GM18505 (cell line): ENCODE results near the gene FAM174A.

ENCODE experiments used
- ATAC-seq: cut with Tn5 transposase; IDR thresholded peaks from one replicate; pipeline ENCODE4 v1.9.1; 2021; ENCODE audit not compliant: unreplicated experiment
- POLR2A ChIP-seq: IDR thresholded peaks from 4 replicates; pipeline ENCODE4 v1.6.1; 2011; ENCODE audit warnings: borderline replicate concordance; ENCODE audit not compliant: insufficient read depth, insufficient read length; ENCODE audit errors: extremely low read depth

Gene FAM174A

GRCh38 chr5:100551183-100551582 lies 16.0 kb downstream of the FAM174A start:
- no peak for ATAC-seq
- no peak for TF ChIP-seq POLR2A

- ATAC-seq, result no peak
- TF ChIP-seq POLR2A, result no peak
These were observed 18.0 kb downstream of the FAM174A start for GRCh38 chr5:100553209-100553608.

GRCh38 chr5:100560860-100561259 lies 25.7 kb downstream of the FAM174A start:
- no peak for ATAC-seq
- no peak for TF ChIP-seq POLR2A

- no peak for TF ChIP-seq POLR2A
- no peak for ATAC-seq
These were observed 27.6 kb downstream of the FAM174A start for GRCh38 chr5:100562821-100563220.

GRCh38 chr5:100566382-100567141 lies 31.4 kb downstream of the FAM174A start:
- no peak for ATAC-seq
- TF ChIP-seq POLR2A, result no peak

GRCh38 chr5:100574716-100575115 lies 39.5 kb downstream of the FAM174A start:
- ATAC-seq, result no peak
- no peak for TF ChIP-seq POLR2A

- ATAC-seq, result no peak
- no peak for TF ChIP-seq POLR2A
These were observed 40.6 kb downstream of the FAM174A start for GRCh38 chr5:100575815-100576214.

DNA sequence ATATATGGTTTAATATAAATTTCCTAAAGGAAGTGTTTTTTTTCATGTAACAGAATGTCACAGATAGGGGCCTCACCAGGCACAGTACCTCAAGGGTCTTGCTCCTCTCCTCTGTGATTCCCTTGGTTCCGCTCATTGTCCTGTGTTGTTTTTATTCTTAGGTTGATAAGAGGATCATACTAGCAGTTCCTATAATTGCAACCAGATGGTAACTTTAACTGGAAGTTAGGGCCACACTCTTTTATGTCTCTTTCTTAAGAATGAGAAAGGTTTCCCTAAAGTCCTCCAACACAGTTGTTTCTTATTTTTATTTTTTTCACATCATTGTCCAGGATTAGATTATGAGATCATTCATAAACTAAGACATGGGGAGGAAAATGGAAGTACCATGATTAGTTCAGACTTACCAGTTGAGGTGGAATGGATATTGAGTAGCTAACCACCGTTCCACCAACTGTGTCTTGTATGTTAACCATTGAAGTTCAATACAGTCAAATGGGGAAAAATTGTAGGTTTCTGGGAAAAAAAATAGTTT lies 41.1 kb downstream of the FAM174A start:
- no peak for ATAC-seq
- no peak for TF ChIP-seq POLR2A

GRCh38 chr5:100577506-100577905 lies 42.3 kb downstream of the FAM174A start:
- TF ChIP-seq POLR2A, result no peak
- ATAC-seq, result no peak

DNA sequence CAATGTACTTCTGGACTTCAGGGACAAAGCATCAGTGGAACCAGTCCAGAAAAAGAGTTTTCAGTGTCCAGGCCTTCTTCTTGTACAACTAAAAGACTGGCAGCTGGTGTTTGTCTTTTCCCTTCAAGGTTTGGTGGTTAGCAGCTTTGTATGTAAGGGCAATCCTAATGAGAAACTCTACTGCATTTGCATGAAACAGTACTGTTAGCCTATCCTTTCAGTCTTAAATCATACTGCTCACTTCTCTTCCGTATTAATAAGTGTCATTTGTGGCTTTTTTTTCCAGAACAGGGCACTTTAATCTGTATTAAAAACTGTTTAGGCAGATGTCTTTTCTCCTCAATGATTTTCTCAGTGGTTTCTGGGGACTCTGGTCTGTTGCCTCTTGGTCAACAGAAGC lies 48.9 kb downstream of the FAM174A start:
- peak; percentile 94 for ATAC-seq
- TF ChIP-seq POLR2A, result no peak

GRCh38 chr5:100584889-100585288 lies 49.7 kb downstream of the FAM174A start:
- no peak for TF ChIP-seq POLR2A
- ATAC-seq, result no peak

- ATAC-seq, result no peak
These were observed 55.7 kb downstream of the FAM174A start for GRCh38 chr5:100590867-100591266.

DNA sequence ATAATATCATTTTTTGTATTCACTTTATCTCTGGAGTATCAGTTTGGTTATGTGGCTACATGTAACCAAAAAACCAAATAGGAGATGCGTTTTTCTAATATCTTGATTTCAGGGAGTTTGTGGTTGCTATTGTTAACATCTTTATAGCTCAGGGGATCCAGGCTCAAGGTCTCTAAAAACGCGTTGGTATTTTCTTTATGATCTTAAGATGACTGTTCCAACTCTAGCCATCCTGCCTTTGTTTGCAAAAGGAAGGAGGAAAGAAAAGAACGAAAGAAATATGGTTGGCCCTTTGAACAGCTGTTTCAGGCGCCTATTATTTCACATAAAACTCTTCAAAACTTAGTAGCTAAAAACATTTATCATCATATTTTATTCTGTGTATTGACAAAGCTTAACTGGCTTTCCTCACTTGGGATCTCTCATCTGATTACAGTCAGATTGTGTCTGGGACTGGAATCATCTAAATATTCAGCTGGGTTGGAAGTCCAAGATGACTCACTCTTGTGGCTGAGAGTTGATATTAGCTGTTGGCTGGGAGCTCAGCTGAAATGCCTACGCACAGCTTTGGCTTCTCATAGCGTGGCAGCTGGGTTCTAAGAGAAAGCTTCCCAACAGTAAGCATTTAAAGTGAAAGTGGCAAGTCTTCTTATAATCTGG lies 60.1 kb downstream of the FAM174A start:
- no peak for ATAC-seq

More at GRCh38 chr5:100590867-100591266, 55.7 kb downstream of the FAM174A start:
- TF ChIP-seq POLR2A, result no peak

DNA sequence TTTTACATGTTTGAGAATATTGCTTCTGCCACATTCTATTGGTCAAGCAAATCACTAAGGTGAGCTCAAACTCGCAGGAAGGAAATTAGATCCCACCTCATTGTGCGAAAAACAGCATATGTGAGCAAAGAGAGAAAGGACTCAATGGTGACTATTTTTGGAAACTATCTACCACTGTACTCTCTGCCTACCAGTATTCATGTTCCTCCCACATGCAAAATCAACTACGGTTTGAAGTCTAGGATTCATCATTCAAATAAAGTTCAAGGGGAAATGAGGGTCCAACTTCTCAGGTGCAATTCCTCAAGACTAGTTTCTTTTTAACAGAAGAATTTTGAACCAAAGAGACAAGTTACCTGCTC lies 60.6 kb downstream of the FAM174A start:
- ATAC-seq, result no peak
- TF ChIP-seq POLR2A, result no peak

More for the DNA sequence above, 60.1 kb downstream of the FAM174A start:
- TF ChIP-seq POLR2A, result no peak
